C4-2B (cell line): ENCODE data around the gene MLYCD.

ENCODE experiments used
- H3K27ac ChIP-seq: fragments of 450-650 bp; 2 replicates; pipeline ENCODE4 v1.5.1; 2017
- ZFX ChIP-seq: fragments of 450-650 bp; IDR thresholded peaks from 2 replicates; pipeline ENCODE4 v1.6.1; 2017
- TF ChIP-seq, protein P1 (sequence below): fragments of 450-650 bp; conservative IDR thresholded peaks from 2 replicates; pipeline ENCODE4 v1.5.1; 2017; ENCODE audit warnings: mild to moderate bottlenecking

Gene MLYCD

DNA sequence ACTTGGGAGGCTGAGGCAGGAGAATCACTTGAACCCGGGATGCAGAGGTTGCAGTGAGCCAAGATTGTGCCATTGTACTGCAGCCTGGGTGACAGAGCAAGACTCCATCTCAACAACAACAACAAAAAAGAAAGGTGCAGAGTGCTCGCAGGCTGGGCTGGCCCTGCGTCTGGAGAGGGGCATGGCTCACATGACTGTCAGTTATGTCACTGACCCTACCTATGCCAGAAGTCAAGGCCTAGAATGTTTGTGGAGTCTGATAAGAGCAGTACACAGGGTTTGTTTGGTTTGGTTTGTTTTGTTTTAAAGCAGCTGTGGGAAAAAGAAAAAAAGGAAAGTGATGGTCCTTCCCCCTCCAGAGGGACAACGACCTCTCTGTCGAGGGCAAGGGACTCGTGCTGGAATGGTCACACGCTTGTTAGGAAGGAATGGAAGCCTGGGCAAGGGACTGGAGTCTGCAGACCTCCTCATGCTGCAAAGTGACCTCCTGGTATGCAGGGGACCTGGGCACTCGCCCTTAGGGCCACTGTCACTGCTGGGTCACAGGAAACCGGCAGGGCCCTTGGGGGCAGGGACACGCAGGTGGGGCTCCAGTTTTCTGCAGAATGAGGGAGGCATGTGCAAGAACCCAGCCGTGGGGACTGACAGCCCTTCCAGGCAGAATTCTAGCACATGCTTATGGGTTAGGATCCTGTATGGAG, 44.0 kb downstream of the MLYCD start:
- H3K27ac ChIP-seq, result no peak overlapping the region
- TF ChIP-seq ZFX, result no peak
- TF ChIP-seq, protein P1, sequence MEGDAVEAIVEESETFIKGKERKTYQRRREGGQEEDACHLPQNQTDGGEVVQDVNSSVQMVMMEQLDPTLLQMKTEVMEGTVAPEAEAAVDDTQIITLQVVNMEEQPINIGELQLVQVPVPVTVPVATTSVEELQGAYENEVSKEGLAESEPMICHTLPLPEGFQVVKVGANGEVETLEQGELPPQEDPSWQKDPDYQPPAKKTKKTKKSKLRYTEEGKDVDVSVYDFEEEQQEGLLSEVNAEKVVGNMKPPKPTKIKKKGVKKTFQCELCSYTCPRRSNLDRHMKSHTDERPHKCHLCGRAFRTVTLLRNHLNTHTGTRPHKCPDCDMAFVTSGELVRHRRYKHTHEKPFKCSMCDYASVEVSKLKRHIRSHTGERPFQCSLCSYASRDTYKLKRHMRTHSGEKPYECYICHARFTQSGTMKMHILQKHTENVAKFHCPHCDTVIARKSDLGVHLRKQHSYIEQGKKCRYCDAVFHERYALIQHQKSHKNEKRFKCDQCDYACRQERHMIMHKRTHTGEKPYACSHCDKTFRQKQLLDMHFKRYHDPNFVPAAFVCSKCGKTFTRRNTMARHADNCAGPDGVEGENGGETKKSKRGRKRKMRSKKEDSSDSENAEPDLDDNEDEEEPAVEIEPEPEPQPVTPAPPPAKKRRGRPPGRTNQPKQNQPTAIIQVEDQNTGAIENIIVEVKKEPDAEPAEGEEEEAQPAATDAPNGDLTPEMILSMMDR, result no peak

DNA sequence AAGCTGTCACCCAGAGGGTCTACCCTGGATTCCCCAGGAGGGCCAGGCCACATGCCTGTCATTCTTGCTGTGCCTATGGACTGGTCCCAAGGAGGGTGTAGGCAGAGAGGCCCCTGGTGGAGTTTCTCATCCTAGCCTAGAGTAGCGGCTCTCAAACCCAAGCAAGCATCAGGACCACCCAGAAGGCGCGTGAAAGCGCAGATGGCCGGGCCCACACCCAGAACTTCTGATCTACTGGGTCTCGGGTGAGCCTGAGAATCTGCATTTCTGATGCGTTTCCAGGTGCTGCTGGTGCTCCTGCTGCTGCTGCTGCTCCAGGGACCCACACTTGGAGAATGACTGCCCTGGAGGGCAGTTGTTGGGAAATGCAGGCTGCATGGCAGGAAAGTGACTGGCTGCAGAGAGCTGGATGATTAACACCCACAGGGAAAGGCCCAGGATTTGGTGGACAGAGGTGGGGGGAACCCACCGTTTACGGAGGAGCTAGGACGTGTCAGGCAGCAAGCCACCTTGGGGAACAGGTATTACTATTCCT, 44.7 kb downstream of the MLYCD start:
- no peak overlapping the region for H3K27ac ChIP-seq
- TF ChIP-seq ZFX, result no peak
- TF ChIP-seq, protein P1, result no peak

DNA sequence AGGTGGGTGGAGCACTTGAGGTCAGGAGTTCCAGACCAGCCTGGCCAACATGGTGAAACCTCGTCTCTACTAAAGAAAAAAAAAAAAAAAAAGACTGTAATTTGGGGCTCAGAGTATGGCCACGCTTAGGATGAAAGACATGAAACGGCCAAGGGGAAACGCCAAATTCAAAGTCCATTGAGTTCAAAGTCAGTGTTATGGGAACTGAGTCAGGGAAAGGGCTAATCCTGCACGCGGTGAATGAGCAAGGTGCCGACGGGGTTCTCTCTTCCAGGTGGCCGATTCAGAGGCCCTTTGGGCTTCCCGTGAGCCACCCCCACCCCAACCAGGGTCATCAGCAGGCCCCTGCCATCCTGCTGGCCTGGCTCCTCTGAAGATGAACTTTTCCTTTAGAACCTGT, 46.7 kb downstream of the MLYCD start:
- H3K27ac ChIP-seq, result no peak overlapping the region
- no peak for TF ChIP-seq ZFX
- TF ChIP-seq, protein P1, result no peak

DNA sequence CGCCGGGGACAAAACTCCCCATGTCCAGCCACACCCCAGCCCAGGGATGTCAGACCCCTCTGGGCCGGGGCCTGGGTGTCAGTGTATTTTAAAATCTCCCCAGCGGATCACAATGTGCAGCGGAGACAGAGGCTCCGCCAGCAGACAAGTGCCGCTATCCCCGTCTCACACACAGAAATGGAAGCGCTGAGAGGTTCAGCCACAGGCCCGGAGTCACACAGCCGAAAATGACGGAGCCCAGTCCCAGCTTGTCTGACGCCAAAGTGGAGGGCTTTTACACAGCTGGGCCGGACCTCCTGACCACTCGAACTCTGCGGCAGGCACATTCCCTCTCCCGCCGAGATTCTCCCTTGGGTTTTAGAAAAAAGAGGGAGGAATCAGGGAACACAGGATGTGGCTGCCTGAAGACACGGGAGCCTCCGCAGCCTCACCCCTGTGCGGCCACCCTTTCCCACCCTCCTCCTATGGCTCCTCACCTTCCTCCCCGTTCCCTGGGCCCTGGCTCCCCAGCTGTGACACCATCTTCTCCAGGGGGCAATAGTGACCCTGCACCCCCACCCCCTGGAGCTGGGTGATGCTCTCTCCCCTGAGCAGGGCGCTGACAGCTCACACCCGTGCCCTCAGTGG, 47.4 kb downstream of the MLYCD start:
- no peak overlapping the region for H3K27ac ChIP-seq
- TF ChIP-seq ZFX, result no peak
- TF ChIP-seq, protein P1, result no peak

DNA sequence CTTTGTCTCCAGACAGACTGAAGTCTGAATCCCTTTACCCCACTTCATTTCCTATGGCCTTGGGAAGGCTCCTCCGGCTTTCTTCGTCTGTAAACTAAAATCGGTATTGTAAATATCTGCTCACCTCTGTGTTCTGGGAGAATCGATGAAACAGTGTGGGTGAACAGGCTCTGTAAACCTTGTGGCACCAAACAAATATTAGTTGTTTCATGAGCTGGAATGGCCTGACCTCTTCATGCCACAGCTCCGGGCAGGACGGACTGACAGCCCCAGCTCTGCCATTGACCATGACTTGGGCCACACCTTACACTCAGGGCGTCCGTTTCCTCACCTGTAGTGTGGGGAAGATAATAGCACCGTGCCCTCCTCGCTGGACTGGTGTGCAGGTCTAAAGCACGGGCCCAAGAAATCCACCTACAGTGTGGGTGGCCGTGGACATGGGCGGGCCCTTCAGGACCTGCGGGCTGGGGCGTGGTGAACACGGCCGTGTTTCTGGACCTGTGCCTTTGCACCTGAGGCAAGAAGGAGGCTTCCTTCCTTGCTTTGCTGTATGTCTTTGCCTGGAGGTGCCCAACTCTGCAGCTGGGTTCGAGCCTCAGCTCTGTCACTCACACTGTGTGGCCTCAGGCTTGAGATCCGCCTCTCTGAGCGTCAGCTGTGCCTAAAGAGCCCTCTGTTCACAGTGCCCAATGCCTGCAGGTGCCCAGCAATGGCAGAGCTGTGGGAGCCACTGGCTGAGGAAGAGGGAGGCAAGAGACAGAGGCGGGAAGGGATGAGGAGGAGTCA, 48.1 kb downstream of the MLYCD start:
- no peak overlapping the region for H3K27ac ChIP-seq

DNA sequence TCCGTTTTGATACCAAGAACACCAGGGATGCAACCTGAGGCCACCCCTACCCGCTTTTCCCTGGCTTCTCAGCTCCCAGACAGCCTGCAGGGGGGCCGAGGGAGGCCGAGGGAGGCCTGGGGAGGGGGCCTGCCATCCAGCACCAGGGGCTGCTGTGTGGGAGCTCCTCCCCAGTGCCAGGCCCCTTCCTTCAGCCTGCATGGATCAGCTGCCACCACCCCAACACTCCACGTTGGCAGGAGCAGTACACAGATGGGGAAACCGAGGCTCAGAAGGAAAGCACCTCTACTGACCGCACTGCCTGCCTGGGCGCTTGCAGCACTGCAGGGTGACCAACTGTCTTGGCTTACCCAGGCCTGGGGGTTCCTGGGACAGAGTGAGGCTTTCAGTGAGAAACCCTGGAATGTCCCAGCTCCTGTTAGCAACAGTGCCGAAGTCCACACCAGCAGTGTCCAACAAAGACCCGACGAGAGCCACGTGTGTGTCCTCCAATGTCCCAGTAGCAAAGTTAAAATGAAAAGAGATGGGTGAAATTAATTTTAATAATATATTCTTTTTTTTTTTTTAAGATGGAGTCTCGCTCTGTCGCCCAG, 48.8 kb downstream of the MLYCD start:
- H3K27ac ChIP-seq, result no peak overlapping the region
- TF ChIP-seq, protein P1, result no peak
- no peak for TF ChIP-seq ZFX

More for the DNA sequence above, 48.1 kb downstream of the MLYCD start:
- no peak for TF ChIP-seq ZFX
- TF ChIP-seq, protein P1, result no peak
